Glutamatergic neuron (in vitro differentiated cells): ENCODE results near the gene PSEN2. TPM values are rescaled to one million over a fixed set of nuclear protein-coding genes. Genes with fewer than 3 reads are reported as not detected.
A peak's percentile ranks its signal among the peaks of the same experiment; 100 is the strongest.

Source experiments
- DNase-seq: peaks from one replicate; pipeline ENCODE4 v3.0.0; 2022
- H3K27ac Mint-ChIP-seq: one replicate; pipeline ENCODE4 v1.8.0; 2020; ENCODE audit warnings: mild to moderate bottlenecking, mixed read lengths, inconsistent platforms; ENCODE audit not compliant: unreplicated experiment
- H3K27me3 Mint-ChIP-seq: one replicate; pipeline ENCODE4 v1.8.0; 2020; ENCODE audit warnings: mild to moderate bottlenecking, moderate library complexity, mixed read lengths, inconsistent platforms; ENCODE audit not compliant: unreplicated experiment
- H3K36me3 Mint-ChIP-seq: one replicate; pipeline ENCODE4 v1.8.0; 2020; ENCODE audit warnings: mild to moderate bottlenecking, mixed read lengths, inconsistent platforms; ENCODE audit not compliant: unreplicated experiment
- H3K4me1 Mint-ChIP-seq: one replicate; pipeline ENCODE4 v1.8.0; 2020; ENCODE audit warnings: mild to moderate bottlenecking, low read depth, mixed read lengths, inconsistent platforms; ENCODE audit not compliant: unreplicated experiment
- H3K4me3 Mint-ChIP-seq: one replicate; pipeline ENCODE4 v1.8.0; 2020; ENCODE audit warnings: mild to moderate bottlenecking, mixed read lengths, inconsistent platforms; ENCODE audit not compliant: unreplicated experiment
- H3K9me3 Mint-ChIP-seq: one replicate; pipeline ENCODE4 v1.8.0; 2020; ENCODE audit warnings: mild to moderate bottlenecking, moderate library complexity, mixed read lengths, inconsistent platforms; ENCODE audit not compliant: unreplicated experiment
- total RNA-seq: library from RNA; stranded (reverse); fragmentation: NEBNext Ultra II Directional; extraction: Animal tissue kit (Norgen Biotek cat#: 25700); gene quantifications from one replicate; pipeline ENCODE4 v1.2.1, GENCODE V29; 2021; ENCODE audit not compliant: unreplicated experiment
- TF ChIP-seq, protein P1 (sequence below): fragments of 200-600 bp; sonication (generic); IDR thresholded peaks from one replicate; pipeline ENCODE4 v1.5.0; 2021; ENCODE audit not compliant: partially characterized antibody, unreplicated experiment

PSEN2 gene
- total RNA-seq, 1 donor from 2014 or later = 22.2 TPM

DNA sequence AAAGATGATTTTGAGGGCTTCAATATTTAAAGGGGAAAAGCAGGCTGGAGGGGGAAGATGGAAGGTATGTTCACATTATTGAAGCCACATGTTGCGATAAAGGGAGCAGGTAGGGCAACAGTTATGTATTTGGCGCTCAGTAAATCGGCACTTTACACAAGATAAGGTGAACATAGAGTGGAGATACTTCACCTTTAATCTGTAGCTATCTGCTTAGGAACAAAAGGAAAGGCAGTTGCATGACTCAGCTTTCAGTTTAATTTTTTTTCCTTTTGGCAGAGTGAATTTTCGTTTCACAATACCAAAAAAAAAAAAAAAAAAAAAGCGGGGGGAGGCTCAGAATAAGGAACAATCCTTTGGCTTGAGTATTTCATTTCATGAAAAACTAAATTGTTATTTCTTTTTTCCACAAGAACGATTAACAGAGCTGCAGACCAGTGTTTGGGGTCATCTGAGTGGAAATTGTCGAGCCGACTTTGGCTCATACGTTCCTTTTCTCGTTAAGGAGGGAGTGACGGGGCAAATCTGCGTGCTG lies 68.6 kb downstream of the PSEN2 start:
- Mint-ChIP-seq H3K9me3 (peaks cover 22% of the 10 kb centered on the region), H3K4me3 (peak overlapping the region; percentile 90), H3K36me3 (peaks cover 17% of the 10 kb centered on the region), H3K4me1 (peaks cover 32% of the 10 kb centered on the region), H3K27me3 (peaks cover 6% of the 10 kb centered on the region), H3K27ac (peak overlapping the region; percentile 91)
- DNase-seq = no peak
- TF ChIP-seq, protein P1, sequence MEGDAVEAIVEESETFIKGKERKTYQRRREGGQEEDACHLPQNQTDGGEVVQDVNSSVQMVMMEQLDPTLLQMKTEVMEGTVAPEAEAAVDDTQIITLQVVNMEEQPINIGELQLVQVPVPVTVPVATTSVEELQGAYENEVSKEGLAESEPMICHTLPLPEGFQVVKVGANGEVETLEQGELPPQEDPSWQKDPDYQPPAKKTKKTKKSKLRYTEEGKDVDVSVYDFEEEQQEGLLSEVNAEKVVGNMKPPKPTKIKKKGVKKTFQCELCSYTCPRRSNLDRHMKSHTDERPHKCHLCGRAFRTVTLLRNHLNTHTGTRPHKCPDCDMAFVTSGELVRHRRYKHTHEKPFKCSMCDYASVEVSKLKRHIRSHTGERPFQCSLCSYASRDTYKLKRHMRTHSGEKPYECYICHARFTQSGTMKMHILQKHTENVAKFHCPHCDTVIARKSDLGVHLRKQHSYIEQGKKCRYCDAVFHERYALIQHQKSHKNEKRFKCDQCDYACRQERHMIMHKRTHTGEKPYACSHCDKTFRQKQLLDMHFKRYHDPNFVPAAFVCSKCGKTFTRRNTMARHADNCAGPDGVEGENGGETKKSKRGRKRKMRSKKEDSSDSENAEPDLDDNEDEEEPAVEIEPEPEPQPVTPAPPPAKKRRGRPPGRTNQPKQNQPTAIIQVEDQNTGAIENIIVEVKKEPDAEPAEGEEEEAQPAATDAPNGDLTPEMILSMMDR = no peak

DNA sequence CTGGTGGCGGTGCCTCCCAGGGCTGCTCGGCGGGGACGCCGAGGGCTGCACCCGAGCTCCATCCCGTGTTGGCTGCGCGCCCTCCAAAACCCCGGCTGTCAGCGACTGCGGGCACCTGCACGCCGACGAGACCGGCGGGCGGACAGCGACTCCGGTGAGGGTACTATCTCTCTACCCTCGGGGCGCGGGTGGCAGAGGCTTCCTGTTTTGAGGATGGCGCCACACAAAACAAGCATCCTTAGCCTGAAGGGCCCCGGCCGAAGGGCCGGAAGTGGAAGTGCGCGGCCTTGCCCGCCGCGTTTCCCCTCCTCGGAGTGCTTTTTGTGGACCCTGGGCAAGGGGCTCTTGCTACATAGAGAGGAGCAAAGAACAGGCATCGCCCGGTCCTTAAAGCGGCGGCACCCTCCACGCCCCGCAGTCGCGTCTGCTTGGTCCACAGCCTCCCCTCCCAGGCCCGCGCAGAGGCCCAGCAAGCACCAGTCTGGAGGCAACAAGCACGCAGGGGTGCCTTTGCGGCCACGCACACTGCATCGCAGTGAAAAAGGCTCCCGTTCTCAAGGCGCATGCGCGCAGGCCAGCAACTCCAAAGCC lies 69.1 kb downstream of the PSEN2 start:
- peak overlapping the region; percentile 90 for H3K4me3 Mint-ChIP-seq
- H3K4me1 Mint-ChIP-seq = peaks cover 35% of the 10 kb centered on the region
- peaks cover 11% of the 10 kb centered on the region for H3K36me3 Mint-ChIP-seq
- H3K27ac Mint-ChIP-seq = peak overlapping the region; percentile 91
- peaks cover 9% of the 10 kb centered on the region for H3K27me3 Mint-ChIP-seq
- peaks cover 25% of the 10 kb centered on the region for H3K9me3 Mint-ChIP-seq
- peak; percentile 69 for DNase-seq
- TF ChIP-seq, protein P1 = no peak

DNA sequence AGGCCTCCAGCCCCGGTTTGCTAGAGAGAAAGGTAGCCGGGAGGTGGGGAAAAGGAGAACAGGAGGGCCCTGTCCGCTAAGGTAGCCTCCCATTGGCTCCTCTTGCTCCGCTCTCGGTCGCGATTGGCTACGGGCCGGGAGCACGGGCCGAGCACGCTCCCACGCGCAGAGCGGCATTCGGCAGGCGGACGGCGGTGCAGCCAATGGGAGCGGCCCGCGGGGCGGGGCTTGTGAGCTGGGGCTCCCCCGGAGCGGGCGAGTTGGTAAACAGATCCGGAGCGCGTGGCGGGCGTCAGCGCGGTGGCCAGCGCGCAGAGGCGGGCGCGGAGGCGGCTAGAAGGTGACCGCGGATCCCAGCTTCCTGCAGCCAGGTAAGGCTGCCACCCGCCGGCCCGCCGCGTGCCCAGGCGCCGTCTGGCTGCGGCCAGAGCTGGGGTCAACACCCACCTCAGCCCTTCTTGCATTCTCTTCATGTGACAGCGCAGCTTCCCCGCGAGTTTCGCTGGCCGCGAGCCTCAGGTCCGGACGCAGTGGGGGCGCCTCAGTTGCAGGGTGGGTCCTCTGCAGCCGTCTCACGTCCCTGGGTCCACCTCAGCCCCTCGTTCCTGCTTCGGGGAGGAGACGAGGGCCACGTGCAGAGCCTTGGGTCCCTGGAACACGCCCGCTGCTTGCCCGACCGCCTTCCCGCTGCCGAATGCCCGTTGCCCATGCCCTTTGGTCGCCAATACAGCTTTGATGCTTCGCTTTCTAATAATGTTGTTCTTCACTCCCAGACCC lies 69.8 kb downstream of the PSEN2 start, which contains the start of gene COQ8A:
COQ8A (plus strand) TSS at position 266 of the 777 bp plus-strand sequence. CDS start 21,092 bp downstream, outside the sequence.
- Mint-ChIP-seq H3K4me3 (peak within 1 kb of the TSS; percentile 90), H3K9me3 (peaks cover 24% of the 10 kb centered on the region), H3K36me3 (peaks cover 4% of the 10 kb centered on the region), H3K27ac (peak within 1 kb of the TSS; percentile 91), H3K27me3 (peaks cover 9% of the 10 kb centered on the region), H3K4me1 (peaks cover 40% of the 10 kb centered on the region)
- peak; percentile 100 for DNase-seq
- TF ChIP-seq, protein P1 = no peak

DNA sequence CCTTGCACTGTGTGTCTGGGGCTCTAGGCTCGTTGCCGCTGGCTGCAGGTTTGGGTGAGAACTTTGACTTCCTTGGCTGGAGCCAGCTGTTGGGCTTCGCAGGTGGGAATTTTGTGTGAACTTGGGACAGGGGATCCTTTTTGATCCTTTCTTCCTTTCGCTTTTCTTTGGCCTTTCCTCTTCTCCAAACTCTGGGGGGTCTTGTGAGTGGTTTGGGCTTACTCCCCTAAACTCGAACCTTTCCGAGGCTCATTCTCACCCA lies 70.3 kb downstream of the PSEN2 start:
- H3K27ac Mint-ChIP-seq = peak overlapping the region; percentile 24
- H3K4me3 Mint-ChIP-seq = peak overlapping the region; percentile 88

More for the DNA sequence above, 70.3 kb downstream of the PSEN2 start:
- Mint-ChIP-seq H3K4me1 (peaks cover 45% of the 10 kb centered on the region), H3K36me3 (no peaks in the 10 kb centered on the region), H3K27me3 (peaks cover 9% of the 10 kb centered on the region), H3K9me3 (peaks cover 22% of the 10 kb centered on the region)
- no peak for DNase-seq
- TF ChIP-seq, protein P1 = no peak
